ENCODE measurements around the gene SUN2. TPM values are rescaled to one million over a fixed set of nuclear protein-coding genes. Genes with fewer than 3 reads are reported as not detected.

Gene SUN2
- total and polyA plus RNA-seq, 8 donors: 58.1 to 174 (median 72.4) TPM

DNA sequence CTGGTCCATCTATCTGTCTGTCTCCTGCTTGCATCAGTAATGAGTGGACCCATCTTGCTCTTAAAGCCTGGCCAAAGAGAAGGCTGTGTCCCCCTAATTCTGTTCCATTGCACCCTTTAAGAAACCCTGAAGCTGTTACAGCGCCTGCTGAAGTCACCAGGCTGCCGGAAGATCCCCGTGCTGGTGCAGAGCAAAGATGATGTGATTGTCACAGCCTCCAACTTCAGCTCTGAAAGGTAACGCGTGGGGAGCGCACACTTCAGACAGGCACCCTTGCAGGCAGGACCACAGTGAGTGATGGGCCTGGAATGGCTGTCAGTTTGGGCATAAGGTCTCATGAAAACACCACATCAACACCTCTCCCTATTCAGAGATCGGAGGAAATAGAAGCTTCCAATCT, 31.6 kb downstream of the SUN2 start:
- no peaks in the 10 kb centered on the region for H3K9me3 ChIP-seq
- no peak overlapping the region for H3K27ac ChIP-seq
- H3K4me3 ChIP-seq: no peak overlapping the region
- intact Hi-C loops (cut with DNase I): no loop called here
- H3K4me1 ChIP-seq: peaks cover 0 to 4% of the 10 kb centered on the region in 2 donors
- ATAC-seq (no peak), DNase-seq (peak in 1 of 4 donors; percentile 43)
- peaks cover 0 to 97% of the 10 kb centered on the region in 2 donors for H3K36me3 ChIP-seq
- H3K27me3 ChIP-seq: no peaks in the 10 kb centered on the region
- TF ChIP-seq CTCF (IDR thresholded peaks at IDR 0.05): no peak

GRCh38 chr22:38721551-38721950, 34.2 kb downstream of the SUN2 start:
- Histone ChIP-seq H3K9me3 (no peaks in the 10 kb centered on the region), H3K4me1 (peaks cover 9 to 17% of the 10 kb centered on the region in 2 donors), H3K27me3 (no peaks in the 10 kb centered on the region), H3K36me3 (peaks cover 0 to 95% of the 10 kb centered on the region in 2 donors), H3K27ac (no peak overlapping the region), H3K4me3 (no peak overlapping the region)
- TF ChIP-seq CTCF (IDR thresholded peaks at IDR 0.05): no peak
- ATAC-seq: no peak
- intact Hi-C loops (cut with DNase I): no loop called here
- DNase-seq: no peak

DNA sequence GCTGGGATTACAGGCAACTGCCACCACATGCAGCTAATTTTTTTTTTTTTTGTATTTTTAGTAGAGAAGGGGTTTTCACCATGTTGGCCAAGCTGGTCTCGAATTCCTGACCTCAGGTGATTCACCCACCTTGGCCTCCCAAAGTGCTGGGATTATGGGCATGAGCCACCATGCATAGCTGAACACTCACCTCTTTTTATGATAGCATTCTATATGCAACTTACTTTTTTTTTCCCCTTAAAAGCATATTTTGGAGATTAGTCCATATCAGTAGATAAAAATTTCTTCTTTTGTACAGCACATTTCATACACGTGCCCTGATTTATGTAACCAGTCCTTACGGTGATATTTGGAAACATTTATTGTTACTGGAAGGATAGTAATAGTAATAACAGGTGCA, 35.4 kb downstream of the SUN2 start:
- Histone ChIP-seq H3K36me3 (peaks cover 0 to 93% of the 10 kb centered on the region in 2 donors), H3K27me3 (no peaks in the 10 kb centered on the region), H3K27ac (no peak overlapping the region), H3K4me3 (no peak overlapping the region), H3K9me3 (no peaks in the 10 kb centered on the region), H3K4me1 (peaks cover 9 to 20% of the 10 kb centered on the region in 2 donors)
- TF ChIP-seq CTCF (IDR thresholded peaks at IDR 0.05): no peak
- intact Hi-C loops (cut with DNase I): no loop called here
- ATAC-seq (no peak), DNase-seq (no peak)

DNA sequence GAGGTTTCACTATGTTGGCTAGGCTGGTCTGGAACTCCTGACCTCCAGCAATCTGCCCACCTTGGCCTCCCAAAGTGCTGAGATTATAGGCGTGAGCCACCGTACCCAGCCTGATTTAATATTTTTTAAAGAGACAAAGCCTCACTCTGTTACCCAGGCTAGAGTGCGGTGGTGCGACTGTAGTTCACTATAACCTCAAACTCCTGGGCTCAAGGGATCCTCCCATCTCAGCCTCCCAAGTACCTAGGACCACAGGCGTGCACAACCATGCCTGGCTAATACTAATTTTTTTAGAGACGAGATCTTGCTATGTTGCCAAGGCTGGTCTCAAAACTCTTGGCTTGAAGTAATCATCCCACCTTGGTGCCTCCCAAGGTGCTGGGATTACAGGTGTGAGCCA, 36.6 kb downstream of the SUN2 start:
- Histone ChIP-seq H3K4me1 (peaks cover 9 to 31% of the 10 kb centered on the region in 2 donors), H3K27me3 (no peaks in the 10 kb centered on the region), H3K27ac (peak overlapping the region; percentile 44 to 60), H3K4me3 (no peak overlapping the region), H3K9me3 (no peaks in the 10 kb centered on the region), H3K36me3 (peaks cover 0 to 84% of the 10 kb centered on the region in 2 donors)
- TF ChIP-seq CTCF (IDR thresholded peaks at IDR 0.05): no peak
- DNase-seq (no peak), ATAC-seq (no peak)
- intact Hi-C loops (cut with DNase I): no loop called here

DNA sequence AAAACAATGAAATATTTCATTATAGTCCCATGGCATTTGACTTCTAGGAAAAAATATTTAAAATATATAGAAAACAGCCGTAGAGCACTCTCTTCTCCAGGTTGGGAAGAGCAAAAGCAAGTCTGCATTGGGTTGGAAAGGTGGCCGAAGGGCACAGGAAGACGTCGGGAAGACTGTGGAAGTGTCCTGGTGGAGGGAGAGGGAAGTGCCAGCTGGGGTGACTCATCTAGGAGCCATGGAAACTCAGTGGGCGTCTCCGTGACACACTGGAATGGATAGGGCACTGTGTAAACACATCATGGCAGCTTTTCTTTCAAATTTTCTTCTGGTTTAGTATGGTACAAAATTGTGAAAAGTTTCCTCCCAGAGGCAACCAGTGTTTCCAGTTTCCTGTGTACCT, 37.4 kb downstream of the SUN2 start:
- H3K9me3 ChIP-seq: no peaks in the 10 kb centered on the region
- H3K27me3 ChIP-seq: no peaks in the 10 kb centered on the region
- TF ChIP-seq CTCF (IDR thresholded peaks at IDR 0.05): peak; percentile 58 to 79
- peaks cover 12 to 39% of the 10 kb centered on the region in 2 donors for H3K4me1 ChIP-seq
- H3K27ac ChIP-seq: peak overlapping the region; percentile 44 to 60
- no peak overlapping the region for H3K4me3 ChIP-seq
- H3K36me3 ChIP-seq: peaks cover 0 to 76% of the 10 kb centered on the region in 2 donors
- ATAC-seq (peak; percentile 96), DNase-seq (peak in 1 of 4 donors; percentile 74)
- intact Hi-C loops (cut with DNase I): no loop called here
